AG04450 (cell line): ENCODE results near the gene CRTC1. TPM values are rescaled to one million over a fixed set of nuclear protein-coding genes. Genes with fewer than 3 reads are reported as not detected.

ENCODE experiments used
- CTCF ChIA-PET: fragments of 300-600, 350-600 bp; formaldehyde crosslinking; extraction: SDS; loops from one replicate; lab custom pipeline; 2022; ENCODE audit warnings: antibody characterized with exemption, inconsistent platforms; lab: Charles Lee
- POLR2A ChIA-PET: fragments of 350-600 bp; formaldehyde crosslinking; extraction: SDS; loops from one replicate; lab custom pipeline; 2021; ENCODE audit warnings: antibody characterized with exemption, inconsistent platforms; lab: Yijun Ruan, JAX
- DNase-seq: peaks from one replicate; pipeline ENCODE4 v3.0.0-alpha.2; 2011; ENCODE audit warnings: low read depth, low spot score
- H3K27ac ChIP-seq: one replicate; pipeline ENCODE4 v1.5.1; 2012; ENCODE audit warnings: low read depth, low read length, control low read depth
- H3K27me3 ChIP-seq: one replicate; pipeline ENCODE4 v1.6.0; 2012; ENCODE audit warnings: low read length; ENCODE audit not compliant: control insufficient read depth, insufficient read depth
- H3K4me3 ChIP-seq: 2 replicates; pipeline ENCODE4 v1.5.1; 2011; ENCODE audit warnings: mild to moderate bottlenecking, low read depth, low read length, control low read depth
- H3K9me3 ChIP-seq: 2 replicates; pipeline ENCODE4 v1.5.1; 2012; ENCODE audit warnings: low read length; ENCODE audit not compliant: control insufficient read depth, insufficient read depth
- CTCF ChIP-seq: IDR thresholded peaks from 2 replicates; pipeline ENCODE4 v1.5.1; 2011; ENCODE audit warnings: low read depth, low read length, control low read depth, inconsistent platforms
- polyA plus RNA-seq: library from polyadenylated mRNA; depleted of rRNA; stranded (reverse); fragments of >200 nt; gene quantifications from 2 replicates; pipeline ENCODE4 v1.2.3, GENCODE V29; 2011

CRTC1 gene
- polyA plus RNA-seq, 1 experiment: 1.0 TPM

GRCh38 chr19:18743784-18744418 lies 60.4 kb downstream of the CRTC1 start:
- ChIA-PET CTCF (no interaction called here), POLR2A (no interaction called here)
- no peak for TF ChIP-seq CTCF
- no peak for DNase-seq
- H3K4me3 ChIP-seq: no peak overlapping the region
- no peak overlapping the region for H3K27ac ChIP-seq
- H3K9me3 ChIP-seq: no peaks in the 10 kb centered on the region; the same call in 1 of the 2 replicates
- no peaks in the 10 kb centered on the region for H3K27me3 ChIP-seq

- CTCF ChIA-PET: no interaction called here
- TF ChIP-seq CTCF: no peak
- POLR2A ChIA-PET: no interaction called here
Measured at GRCh38 chr19:18745012-18745735, 61.7 kb downstream of the CRTC1 start.

GRCh38 chr19:18745931-18746330 lies 62.5 kb downstream of the CRTC1 start:
- Histone ChIP-seq H3K27me3 (no peaks in the 10 kb centered on the region), H3K9me3 (no peaks in the 10 kb centered on the region; the same call in 1 of the 2 replicates), H3K4me3 (no peak overlapping the region), H3K27ac (no peak overlapping the region)
- TF ChIP-seq CTCF: no peak
- ChIA-PET POLR2A (no interaction called here), CTCF (interaction anchor here (1.0 kb wide), 1 partner anchor 152 kb away, joined by 3 read pairs; no protein-coding TSS in a partner anchor)
- no peak for DNase-seq

More at GRCh38 chr19:18745012-18745735, 61.7 kb downstream of the CRTC1 start:
- H3K9me3 ChIP-seq: no peaks in the 10 kb centered on the region; the same call in 1 of the 2 replicates
- H3K27me3 ChIP-seq: no peaks in the 10 kb centered on the region
- no peak overlapping the region for H3K27ac ChIP-seq
- no peak for DNase-seq
- H3K4me3 ChIP-seq: no peak overlapping the region

GRCh38 chr19:18746401-18747325 lies 63.2 kb downstream of the CRTC1 start:
- H3K27me3 ChIP-seq: no peaks in the 10 kb centered on the region
- CTCF ChIA-PET: interaction anchor here (1.0 kb wide), 1 partner anchor 153 kb away, joined by 3 read pairs; no protein-coding TSS in a partner anchor
- TF ChIP-seq CTCF: no peak
- no peak for DNase-seq
- no peak overlapping the region for H3K4me3 ChIP-seq
- H3K9me3 ChIP-seq: no peaks in the 10 kb centered on the region; the same call in 1 of the 2 replicates
- POLR2A ChIA-PET: no interaction called here
- H3K27ac ChIP-seq: no peak overlapping the region
